ENCODE measurements around the gene FAM24B. TPM values are rescaled to one million over a fixed set of nuclear protein-coding genes. Genes with fewer than 3 reads are reported as not detected.
"Not testable (repeated sequence)": the region's sequence is repeated elsewhere in the genome, so short reads cannot be mapped to it uniquely, and the experiment has no call there.

FAM24B gene
- total and polyA plus RNA-seq, 2 experiments from 2014 or later, result 6.5 to 14.5 TPM

DNA sequence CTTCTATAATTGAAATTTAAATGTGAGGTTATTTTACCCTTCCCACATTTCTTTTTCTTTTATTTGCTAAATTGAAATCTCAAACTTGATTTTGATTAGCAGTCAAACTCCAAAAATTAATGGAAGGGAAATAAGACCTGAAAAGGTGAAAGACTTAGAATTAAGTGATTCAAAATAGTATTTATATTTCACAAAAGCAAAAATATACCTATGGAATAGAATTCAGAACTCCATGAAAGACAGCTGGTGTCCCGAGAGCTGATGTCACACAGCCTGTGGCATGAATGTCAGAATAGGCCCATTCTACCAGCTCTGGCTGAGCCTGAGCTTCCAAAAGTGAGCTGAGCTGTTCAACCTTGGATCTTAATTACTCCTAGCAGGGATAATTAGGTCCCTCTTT, 30.9 kb upstream of the FAM24B start, which contains the start of gene FAM24A:
FAM24A (plus strand) TSS at position 301 of the 400 bp plus-strand sequence. CDS start 1,025 bp downstream, outside the sequence.
- Histone ChIP-seq H3K4me2 (no peak within 1 kb of the TSS), H2AFZ (no peak within 1 kb of the TSS), H4K20me1 (replicated peaks; ENCODE audit: insufficient read depth) (peaks cover 4% of the 10 kb centered on the region; the same call in 1 of the 2 replicates), H3F3A (replicated peaks; ENCODE audit: low read depth) (no peaks in the 10 kb centered on the region), H3K4me1 (ENCODE audit: insufficient read depth) (no peaks in the 10 kb centered on the region), H3K27me3 (ENCODE audit: insufficient read depth) (no peaks in the 10 kb centered on the region), H3K36me3 (ENCODE audit: insufficient read depth) (no peaks in the 10 kb centered on the region), H3K9me2 (ENCODE audit: insufficient read depth) (no peaks in the 10 kb centered on the region), H3K27ac (ENCODE audit: low read depth) (no peak within 1 kb of the TSS), H3K79me2 (replicated peaks; ENCODE audit: insufficient read depth) (no peaks in the 10 kb centered on the region), H3K4me3 (no peak within 1 kb of the TSS)
- no peak within 1 kb of the TSS for H3K27ac Mint-ChIP-seq
- no peaks in the 10 kb centered on the region for H3K9me3 Mint-ChIP-seq
- TF ChIP-seq NANOG (IDR thresholded peaks at IDR 0.05; ENCODE audit: borderline replicate concordance) (no peak), POLR2AphosphoS5 (IDR thresholded peaks at IDR 0.05; ENCODE audit: low read depth) (no peak), STAT1 (IDR thresholded peaks at IDR 0.05; ENCODE audit: unreplicated experiment) (no peak)
- TF ChIP-seq, protein P1, sequence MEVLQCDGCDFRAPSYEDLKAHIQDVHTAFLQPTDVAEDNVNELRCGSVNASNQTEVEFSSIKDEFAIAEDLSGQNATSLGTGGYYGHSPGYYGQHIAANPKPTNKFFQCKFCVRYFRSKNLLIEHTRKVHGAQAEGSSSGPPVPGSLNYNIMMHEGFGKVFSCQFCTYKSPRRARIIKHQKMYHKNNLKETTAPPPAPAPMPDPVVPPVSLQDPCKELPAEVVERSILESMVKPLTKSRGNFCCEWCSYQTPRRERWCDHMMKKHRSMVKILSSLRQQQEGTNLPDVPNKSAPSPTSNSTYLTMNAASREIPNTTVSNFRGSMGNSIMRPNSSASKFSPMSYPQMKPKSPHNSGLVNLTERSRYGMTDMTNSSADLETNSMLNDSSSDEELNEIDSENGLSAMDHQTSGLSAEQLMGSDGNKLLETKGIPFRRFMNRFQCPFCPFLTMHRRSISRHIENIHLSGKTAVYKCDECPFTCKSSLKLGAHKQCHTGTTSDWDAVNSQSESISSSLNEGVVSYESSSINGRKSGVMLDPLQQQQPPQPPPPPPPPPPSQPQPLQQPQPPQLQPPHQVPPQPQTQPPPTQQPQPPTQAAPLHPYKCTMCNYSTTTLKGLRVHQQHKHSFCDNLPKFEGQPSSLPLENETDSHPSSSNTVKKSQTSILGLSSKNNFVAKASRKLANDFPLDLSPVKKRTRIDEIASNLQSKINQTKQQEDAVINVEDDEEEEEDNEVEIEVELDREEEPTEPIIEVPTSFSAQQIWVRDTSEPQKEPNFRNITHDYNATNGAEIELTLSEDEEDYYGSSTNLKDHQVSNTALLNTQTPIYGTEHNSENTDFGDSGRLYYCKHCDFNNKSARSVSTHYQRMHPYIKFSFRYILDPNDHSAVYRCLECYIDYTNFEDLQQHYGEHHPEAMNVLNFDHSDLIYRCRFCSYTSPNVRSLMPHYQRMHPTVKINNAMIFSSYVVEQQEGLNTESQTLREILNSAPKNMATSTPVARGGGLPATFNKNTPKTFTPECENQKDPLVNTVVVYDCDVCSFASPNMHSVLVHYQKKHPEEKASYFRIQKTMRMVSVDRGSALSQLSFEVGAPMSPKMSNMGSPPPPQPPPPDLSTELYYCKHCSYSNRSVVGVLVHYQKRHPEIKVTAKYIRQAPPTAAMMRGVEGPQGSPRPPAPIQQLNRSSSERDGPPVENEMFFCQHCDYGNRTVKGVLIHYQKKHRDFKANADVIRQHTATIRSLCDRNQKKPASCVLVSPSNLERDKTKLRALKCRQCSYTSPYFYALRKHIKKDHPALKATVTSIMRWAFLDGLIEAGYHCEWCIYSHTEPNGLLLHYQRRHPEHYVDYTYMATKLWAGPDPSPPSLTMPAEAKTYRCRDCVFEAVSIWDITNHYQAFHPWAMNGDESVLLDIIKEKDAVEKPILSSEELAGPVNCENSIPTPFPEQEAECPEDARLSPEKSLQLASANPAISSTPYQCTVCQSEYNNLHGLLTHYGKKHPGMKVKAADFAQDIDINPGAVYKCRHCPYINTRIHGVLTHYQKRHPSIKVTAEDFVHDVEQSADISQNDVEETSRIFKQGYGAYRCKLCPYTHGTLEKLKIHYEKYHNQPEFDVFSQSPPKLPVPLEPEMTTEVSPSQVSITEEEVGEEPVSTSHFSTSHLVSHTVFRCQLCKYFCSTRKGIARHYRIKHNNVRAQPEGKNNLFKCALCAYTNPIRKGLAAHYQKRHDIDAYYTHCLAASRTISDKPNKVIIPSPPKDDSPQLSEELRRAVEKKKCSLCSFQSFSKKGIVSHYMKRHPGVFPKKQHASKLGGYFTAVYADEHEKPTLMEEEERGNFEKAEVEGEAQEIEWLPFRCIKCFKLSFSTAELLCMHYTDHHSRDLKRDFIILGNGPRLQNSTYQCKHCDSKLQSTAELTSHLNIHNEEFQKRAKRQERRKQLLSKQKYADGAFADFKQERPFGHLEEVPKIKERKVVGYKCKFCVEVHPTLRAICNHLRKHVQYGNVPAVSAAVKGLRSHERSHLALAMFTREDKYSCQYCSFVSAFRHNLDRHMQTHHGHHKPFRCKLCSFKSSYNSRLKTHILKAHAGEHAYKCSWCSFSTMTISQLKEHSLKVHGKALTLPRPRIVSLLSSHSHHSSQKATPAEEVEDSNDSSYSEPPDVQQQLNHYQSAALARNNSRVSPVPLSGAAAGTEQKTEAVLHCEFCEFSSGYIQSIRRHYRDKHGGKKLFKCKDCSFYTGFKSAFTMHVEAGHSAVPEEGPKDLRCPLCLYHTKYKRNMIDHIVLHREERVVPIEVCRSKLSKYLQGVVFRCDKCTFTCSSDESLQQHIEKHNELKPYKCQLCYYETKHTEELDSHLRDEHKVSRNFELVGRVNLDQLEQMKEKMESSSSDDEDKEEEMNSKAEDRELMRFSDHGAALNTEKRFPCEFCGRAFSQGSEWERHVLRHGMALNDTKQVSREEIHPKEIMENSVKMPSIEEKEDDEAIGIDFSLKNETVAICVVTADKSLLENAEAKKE (CRISPR knock-in tag; IDR thresholded peaks at IDR 0.05), result no peak
- H3K27me3 Mint-ChIP-seq (ENCODE audit: insufficient read depth, low read depth, poor library complexity), result peaks cover 7% of the 10 kb centered on the region
- no peaks in the 10 kb centered on the region; the same call in 2 of the 3 replicates for H3K4me1 Mint-ChIP-seq
- no peaks in the 10 kb centered on the region for H3K36me3 Mint-ChIP-seq (ENCODE audit: low read depth)
- no peak within 1 kb of the TSS for H3K4me3 Mint-ChIP-seq
- ATAC-seq, result no peak
- no peak for DNase-seq (ENCODE audit: low spot score)

DNA sequence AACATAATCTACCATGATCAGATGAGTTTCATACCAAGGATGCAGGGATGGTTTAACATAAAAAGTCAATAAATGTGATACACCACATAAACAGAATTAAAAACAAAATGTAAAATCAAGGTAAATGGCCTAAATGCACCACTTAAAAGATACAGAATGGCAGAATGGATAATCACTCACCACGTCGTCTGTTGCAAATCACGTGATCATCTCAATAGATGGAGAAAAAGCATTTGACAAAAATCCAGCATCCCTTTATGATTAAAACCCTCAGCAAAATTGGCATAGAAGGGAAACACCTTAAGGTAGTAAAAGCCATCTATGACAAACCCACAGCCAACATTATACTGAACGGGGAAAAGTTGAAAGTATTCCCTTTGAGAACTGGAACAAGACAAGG, 24.5 kb upstream of the FAM24B start:
- H3K36me3 ChIP-seq (ENCODE audit: insufficient read depth); H3K4me1 Mint-ChIP-seq; H3K4me3 ChIP-seq; H3K9me2 ChIP-seq (ENCODE audit: insufficient read depth); H4K20me1 ChIP-seq (replicated peaks; ENCODE audit: insufficient read depth); H3K9me3 Mint-ChIP-seq; H3K27ac Mint-ChIP-seq; H3F3A ChIP-seq (replicated peaks; ENCODE audit: low read depth); H3K27me3 ChIP-seq (ENCODE audit: insufficient read depth); H3K79me2 ChIP-seq (replicated peaks; ENCODE audit: insufficient read depth); ATAC-seq; H3K27me3 Mint-ChIP-seq (ENCODE audit: insufficient read depth, low read depth, poor library complexity); DNase-seq (ENCODE audit: low spot score); H3K27ac ChIP-seq (ENCODE audit: low read depth); H3K36me3 Mint-ChIP-seq (ENCODE audit: low read depth); H2AFZ ChIP-seq; H3K4me3 Mint-ChIP-seq; H3K4me1 ChIP-seq (ENCODE audit: insufficient read depth); H3K4me2 ChIP-seq: not testable (repeated sequence)

Measured in GM23338 (cell line).